ENCODE results near the gene IFITM10.

IFITM10 gene

DNA sequence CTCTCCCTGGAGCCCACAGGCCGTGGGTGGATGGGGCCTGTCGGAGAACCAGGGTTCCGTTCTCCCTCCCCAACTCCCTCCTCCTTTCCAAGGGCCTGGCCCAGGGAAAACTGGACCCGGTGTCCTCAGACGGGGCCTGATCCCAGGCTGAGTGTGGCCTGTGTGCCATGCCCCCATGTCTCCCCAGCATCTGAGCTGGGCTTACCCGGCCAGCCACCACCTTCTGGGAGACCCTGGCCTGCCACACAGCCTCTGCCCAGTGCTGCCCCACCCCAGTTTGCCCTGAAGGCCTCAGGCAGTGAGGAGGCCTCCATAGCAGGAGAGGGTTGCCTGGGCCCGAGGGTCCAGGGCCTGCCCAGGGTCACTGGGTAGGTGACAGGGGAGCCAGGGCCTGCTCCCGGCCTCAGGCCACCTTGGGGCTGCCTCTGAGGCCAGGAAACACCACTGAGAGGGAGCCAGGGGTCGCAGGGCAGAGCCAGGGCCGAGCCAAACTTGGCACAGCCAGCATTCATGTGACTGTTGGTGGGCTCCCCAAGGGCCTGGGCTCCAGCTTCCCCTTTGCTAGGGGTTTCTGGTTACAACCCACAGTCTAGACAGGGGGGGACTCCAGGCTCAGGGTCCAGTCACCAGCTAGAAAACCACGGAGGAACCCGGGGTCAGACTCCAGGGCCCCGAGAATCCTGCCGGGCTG lies 590 bp upstream of the IFITM10 start:
- Histone ChIP-seq H3F3A (ENCODE audit: insufficient read depth) (no peaks in the 10 kb centered on the region), H3K4me2 (ENCODE audit: low read depth, low read length, poor library complexity, severe bottlenecking) (no peak overlapping the region), H3K79me2 (ENCODE audit: insufficient read depth, low read length) (no peaks in the 10 kb centered on the region), H3K9me3 (ENCODE audit: insufficient read depth, low read length) (no peaks in the 10 kb centered on the region), H2AFZ (ENCODE audit: low read depth, low read length, severe bottlenecking) (no peak overlapping the region), H3K9me2 (replicated peaks; ENCODE audit: insufficient read depth, low read length) (no peaks in the 10 kb centered on the region), H4K20me1 (ENCODE audit: low read depth, low read length) (no peaks in the 10 kb centered on the region), H3K9ac (ENCODE audit: low read length) (no peak overlapping the region), H3K36me3 (ENCODE audit: low read length) (no peaks in the 10 kb centered on the region), H3K27ac (ENCODE audit: low read depth, low read length) (no peak overlapping the region), H3K4me3 (ENCODE audit: insufficient read depth, low read length, poor library complexity, severe bottlenecking) (no peak overlapping the region), H3K27me3 (ENCODE audit: low read length) (no peaks in the 10 kb centered on the region)
- no peak for TF ChIP-seq EZH2phosphoT487 (conservative IDR thresholded peaks at IDR 0.05; ENCODE audit: low read length)
- TF ChIP-seq, protein P1, sequence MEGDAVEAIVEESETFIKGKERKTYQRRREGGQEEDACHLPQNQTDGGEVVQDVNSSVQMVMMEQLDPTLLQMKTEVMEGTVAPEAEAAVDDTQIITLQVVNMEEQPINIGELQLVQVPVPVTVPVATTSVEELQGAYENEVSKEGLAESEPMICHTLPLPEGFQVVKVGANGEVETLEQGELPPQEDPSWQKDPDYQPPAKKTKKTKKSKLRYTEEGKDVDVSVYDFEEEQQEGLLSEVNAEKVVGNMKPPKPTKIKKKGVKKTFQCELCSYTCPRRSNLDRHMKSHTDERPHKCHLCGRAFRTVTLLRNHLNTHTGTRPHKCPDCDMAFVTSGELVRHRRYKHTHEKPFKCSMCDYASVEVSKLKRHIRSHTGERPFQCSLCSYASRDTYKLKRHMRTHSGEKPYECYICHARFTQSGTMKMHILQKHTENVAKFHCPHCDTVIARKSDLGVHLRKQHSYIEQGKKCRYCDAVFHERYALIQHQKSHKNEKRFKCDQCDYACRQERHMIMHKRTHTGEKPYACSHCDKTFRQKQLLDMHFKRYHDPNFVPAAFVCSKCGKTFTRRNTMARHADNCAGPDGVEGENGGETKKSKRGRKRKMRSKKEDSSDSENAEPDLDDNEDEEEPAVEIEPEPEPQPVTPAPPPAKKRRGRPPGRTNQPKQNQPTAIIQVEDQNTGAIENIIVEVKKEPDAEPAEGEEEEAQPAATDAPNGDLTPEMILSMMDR (IDR thresholded peaks at IDR 0.05; ENCODE audit: insufficient read depth, low read length, poor library complexity, severe bottlenecking), result no peak

DNA sequence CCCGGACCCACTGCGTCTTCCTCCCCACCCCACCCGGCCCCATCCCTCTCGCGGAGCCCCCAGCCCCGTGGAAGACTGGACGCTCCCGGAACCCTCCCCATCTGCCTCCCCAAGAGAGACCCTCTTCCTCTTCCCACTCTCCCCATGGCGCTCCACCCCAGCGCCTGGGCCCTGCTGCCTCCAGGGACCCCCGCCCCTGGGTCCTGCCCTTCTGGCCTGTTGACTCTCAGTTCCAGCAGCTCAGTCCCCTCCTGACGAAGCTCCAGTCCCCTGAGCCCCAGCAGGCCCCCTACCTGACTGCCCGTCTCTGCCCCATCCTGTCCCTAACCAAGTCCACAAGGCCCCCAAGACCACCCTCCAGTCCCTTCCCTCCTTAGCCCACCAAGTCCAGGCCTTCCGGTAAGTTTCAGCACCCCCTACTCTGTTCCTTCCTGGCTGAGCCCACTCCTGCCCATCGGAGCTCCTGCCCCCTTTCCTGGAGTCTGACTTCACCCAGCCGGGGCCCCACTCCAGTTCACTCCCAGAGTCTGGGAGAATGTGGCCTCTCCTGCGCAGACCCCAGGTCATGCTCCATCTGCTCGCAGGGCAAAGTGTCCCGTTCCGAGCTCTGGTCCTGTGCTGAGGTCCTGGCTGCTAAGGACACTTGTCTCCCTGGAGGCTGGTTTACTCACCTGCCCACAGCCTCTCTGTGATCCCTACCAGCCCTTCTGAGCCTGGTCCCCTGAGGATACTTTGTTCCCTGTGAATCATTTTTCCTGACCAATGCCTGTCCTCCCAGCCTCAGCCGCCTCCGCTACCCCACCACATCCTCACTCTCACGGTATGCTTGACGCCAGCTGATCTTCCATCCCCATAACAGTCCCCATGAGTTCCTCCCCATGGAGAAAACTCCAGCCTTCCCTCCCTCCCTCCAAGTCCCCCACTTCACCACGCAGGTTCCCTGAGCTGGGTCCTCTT lies 722 bp downstream of the IFITM10 start:
- H4K20me1 ChIP-seq (ENCODE audit: low read depth, low read length), result no peaks in the 10 kb centered on the region
- no peak overlapping the region for H3K4me3 ChIP-seq (ENCODE audit: insufficient read depth, low read length, poor library complexity, severe bottlenecking)
- H3K27ac ChIP-seq (ENCODE audit: low read depth, low read length), result no peak overlapping the region

DNA sequence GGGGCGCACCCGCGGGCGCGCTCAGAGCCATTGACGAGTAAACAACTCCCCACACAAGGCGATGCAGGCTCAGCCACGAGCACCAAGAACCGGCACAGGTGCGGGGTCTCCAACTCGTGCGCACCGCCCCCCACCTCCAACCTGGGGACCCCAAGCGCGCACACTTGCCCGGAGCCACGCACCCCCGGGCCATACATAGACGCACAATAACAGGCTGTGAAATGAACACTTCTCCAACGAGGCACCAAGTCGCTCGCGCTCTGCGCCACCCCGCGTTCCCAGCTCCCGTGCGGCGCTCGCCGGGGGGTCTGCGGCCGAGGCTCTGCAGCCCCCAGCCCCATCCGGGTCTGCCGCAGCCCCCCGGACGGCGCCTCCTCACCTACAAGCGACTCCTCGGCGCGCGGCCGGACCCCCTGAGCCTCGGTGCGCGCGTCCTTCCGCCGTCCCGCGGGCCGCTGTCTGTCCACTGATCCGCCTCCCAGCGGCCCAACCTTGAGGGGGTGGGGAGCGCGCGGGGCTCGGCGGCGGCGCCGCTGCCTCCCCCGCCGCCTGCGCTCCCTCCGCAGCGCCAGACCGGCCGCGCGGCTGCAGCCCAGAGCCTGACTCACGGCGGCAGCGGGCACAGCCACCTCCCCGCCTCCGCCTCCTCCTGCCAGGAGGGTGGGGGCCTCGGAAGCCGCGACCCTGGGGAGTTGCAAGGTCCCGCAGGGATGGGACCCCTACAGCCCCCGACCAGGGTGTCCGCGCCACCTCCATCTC lies 1.6 kb downstream of the IFITM10 start:
- TF ChIP-seq, protein P1 (IDR thresholded peaks at IDR 0.05; ENCODE audit: insufficient read depth, low read length, poor library complexity, severe bottlenecking), result no peak
- TF ChIP-seq EZH2phosphoT487 (conservative IDR thresholded peaks at IDR 0.05; ENCODE audit: low read length), result no peak
- no peaks in the 10 kb centered on the region for H3K27me3 ChIP-seq (ENCODE audit: low read length)
- H3K9me3 ChIP-seq (ENCODE audit: insufficient read depth, low read length), result no peaks in the 10 kb centered on the region
- no peaks in the 10 kb centered on the region for H4K20me1 ChIP-seq (ENCODE audit: low read depth, low read length)
- H2AFZ ChIP-seq (ENCODE audit: low read depth, low read length, severe bottlenecking), result no peak overlapping the region
- H3K9ac ChIP-seq (ENCODE audit: low read length), result no peak overlapping the region
- H3K9me2 ChIP-seq (replicated peaks; ENCODE audit: insufficient read depth, low read length), result no peaks in the 10 kb centered on the region
- H3K27ac ChIP-seq (ENCODE audit: low read depth, low read length), result no peak overlapping the region
- no peaks in the 10 kb centered on the region for H3K79me2 ChIP-seq (ENCODE audit: insufficient read depth, low read length)
- no peak overlapping the region for H3K4me3 ChIP-seq (ENCODE audit: insufficient read depth, low read length, poor library complexity, severe bottlenecking)
- H3K36me3 ChIP-seq (ENCODE audit: low read length), result no peaks in the 10 kb centered on the region
- no peaks in the 10 kb centered on the region for H3F3A ChIP-seq (ENCODE audit: insufficient read depth)
- no peak overlapping the region for H3K4me2 ChIP-seq (ENCODE audit: low read depth, low read length, poor library complexity, severe bottlenecking)

More for the DNA sequence above, 722 bp downstream of the IFITM10 start:
- Histone ChIP-seq H3K27me3 (ENCODE audit: low read length) (no peaks in the 10 kb centered on the region), H3K9ac (ENCODE audit: low read length) (no peak overlapping the region), H3F3A (ENCODE audit: insufficient read depth) (no peaks in the 10 kb centered on the region), H3K36me3 (ENCODE audit: low read length) (no peaks in the 10 kb centered on the region), H2AFZ (ENCODE audit: low read depth, low read length, severe bottlenecking) (no peak overlapping the region), H3K79me2 (ENCODE audit: insufficient read depth, low read length) (no peaks in the 10 kb centered on the region), H3K9me2 (replicated peaks; ENCODE audit: insufficient read depth, low read length) (no peaks in the 10 kb centered on the region), H3K9me3 (ENCODE audit: insufficient read depth, low read length) (no peaks in the 10 kb centered on the region), H3K4me2 (ENCODE audit: low read depth, low read length, poor library complexity, severe bottlenecking) (no peak overlapping the region)
- no peak for TF ChIP-seq EZH2phosphoT487 (conservative IDR thresholded peaks at IDR 0.05; ENCODE audit: low read length)
- TF ChIP-seq, protein P1 (IDR thresholded peaks at IDR 0.05; ENCODE audit: insufficient read depth, low read length, poor library complexity, severe bottlenecking), result no peak
